Nasal cavity respiratory epithelium epithelial cell of viscerocranial mucosa (primary cell): ENCODE measurements around the gene SPP1. TPM values are rescaled to one million over a fixed set of nuclear protein-coding genes. Genes with fewer than 3 reads are reported as not detected.

Experiments used
- total RNA-seq: library from RNA; depleted of rRNA; stranded (reverse); fragments of >200 nt; gene quantifications from 2 replicates; pipeline ENCODE4 v1.2.3, GENCODE V29; 2014

SPP1 gene
- total RNA-seq = not detected in 2 replicates

GRCh38 chr4:87975466-87975865 lies at the start of gene SPP1:
TSS of gene SPP1 (plus strand) at chr4:87975714. CDS start at chr4:87976896, 1,182 bp downstream.

GRCh38 chr4:88007304-88008121 lies 32.0 kb downstream of the SPP1 start, which contains the start of gene PKD2:
TSS of gene PKD2 (plus strand) at chr4:88007635. CDS start at chr4:88007734, 99 bp downstream.

Other genes starting within 250 kb of the SPP1 start
- not detected in 2 replicates for gene IBSP, start 176.2 kb upstream of the SPP1 start, total RNA-seq
- not detected in 2 replicates for gene MEPE, start 142.7 kb upstream of the SPP1 start, total RNA-seq
- 19.1 and 38.7 TPM in 2 replicates for gene PKD2, start 31.9 kb downstream of the SPP1 start, total RNA-seq
- 0.21 and 0.68 TPM in 2 replicates for gene ABCG2, start 182.9 kb downstream of the SPP1 start, total RNA-seq